Upper lobe of left lung (tissue), 6 donors: Measurements from ENCODE around the gene CASQ2. TPM values are rescaled to one million over a fixed set of nuclear protein-coding genes. Genes with fewer than 3 reads are reported as not detected.

Experiments
- ATAC-seq, 2 donors: fragments of 200-7000 bp; cut with Tn5 transposase; one replicate each; pipeline ENCODE4 v1.9.1; 2022; ENCODE audit warnings: mild to moderate bottlenecking in 2 of 2, moderate library complexity in 2 of 2; ENCODE audit not compliant: low FRiP score in 2 of 2
- DNase-seq, 2 donors: peaks; one replicate each; pipeline ENCODE4 v3.0.0-alpha.2; 2019 to 2020
- H3K27ac ChIP-seq, 4 donors: fragments of 200-600 bp; sonication (generic); one replicate each; pipeline ENCODE4 v1.5.1; 2016 to 2019
- H3K27me3 ChIP-seq, 4 donors: fragments of 200-600 bp; sonication (generic); one replicate each; pipeline ENCODE4 v1.5.1; 2017 to 2019
- H3K36me3 ChIP-seq, 4 donors: fragments of 200-600 bp; sonication (generic); one replicate each; pipeline ENCODE4 v1.5.1; 2016 to 2019
- H3K4me1 ChIP-seq, 4 donors: fragments of 200-600 bp; sonication (generic); one replicate each; pipeline ENCODE4 v1.5.1; 2018 to 2019
- H3K4me3 ChIP-seq, 4 donors: fragments of 200-600 bp; sonication (generic); one replicate each; pipeline ENCODE4 v1.5.1; 2017 to 2019; ENCODE audit warnings: mild to moderate bottlenecking in 2 of 4, moderate library complexity in 1 of 4
- H3K9me3 ChIP-seq, 4 donors: fragments of 200-600 bp; sonication (generic); one replicate each; pipeline ENCODE4 v1.5.1; 2018 to 2019
- CTCF ChIP-seq, 6 experiments: fragments of 450-650 bp in 4 of 6; fragments of 200-600 bp in 2 of 6; sonication (generic) in 2 of 6; IDR thresholded peaks; one replicate each; pipeline ENCODE4 v1.5.1; 2016 to 2019; ENCODE audit warnings: antibody characterized with exemption in 6 of 6
- EP300 ChIP-seq, 4 donors: sonication (generic); formaldehyde crosslinking; IDR thresholded peaks; one replicate each; pipeline ENCODE4 v1.5.1; 2017; ENCODE audit warnings: antibody characterized with exemption in 4 of 4, control low read depth in 2 of 4
- POLR2A ChIP-seq, 4 donors: fragments of 450-650 bp; IDR thresholded peaks; one replicate each; pipeline ENCODE4 v1.5.1; 2016 to 2017; ENCODE audit warnings: antibody characterized with exemption in 4 of 4, mild to moderate bottlenecking in 2 of 4
- POLR2AphosphoS5 ChIP-seq, 2 donors: sonication (generic); formaldehyde crosslinking; IDR thresholded peaks; one replicate each; pipeline ENCODE4 v1.5.1; 2017; ENCODE audit warnings: antibody characterized with exemption in 2 of 2
- WGBS, 2 donors: methylation state at CpG; one replicate each; pipeline ENCODE4 v1.1.5; 2017 to 2018; 5-methylcytosine and 5-hydroxymethylcytosine counted together
- total RNA-seq, 6 donors: library from RNA; depleted of rRNA in 4 of 6; stranded (reverse); fragments of >200 nt in 4 of 6; gene quantifications; one replicate each; pipeline versions ENCODE4 v1.1.0 to v1.2.1, GENCODE V29; 2016 to 2021
- donor health status: DM: no; HTN: no; CAD: no; lungs with moderate emphysema.
- donor health status: DM: no; HTN: yes; CAD: no; lungs with severe emphysema.

CASQ2 gene
- total RNA-seq, 6 donors from 2014 or later = under 0.01 to 1.9 (median 0.99) TPM

- H3K4me3 ChIP-seq = no peak overlapping the region
- DNase-seq (no peak), ATAC-seq (no peak)
- no peaks in the 10 kb centered on the region for H3K9me3 ChIP-seq
- H3K36me3 ChIP-seq = no peaks in the 10 kb centered on the region
- WGBS, 2 donors = 29 to 37% methylated on average over 9 of the region's 9 CpGs
- TF ChIP-seq CTCF (IDR thresholded peaks at IDR 0.05) (no peak), POLR2AphosphoS5 (IDR thresholded peaks at IDR 0.05) (no peak), EP300 (IDR thresholded peaks at IDR 0.05) (no peak), POLR2A (IDR thresholded peaks at IDR 0.05) (no peak)
- H3K27ac ChIP-seq = no peak overlapping the region
- H3K27me3 ChIP-seq = no peaks in the 10 kb centered on the region
- H3K4me1 ChIP-seq = no peaks in the 10 kb centered on the region
Measured at GRCh38 chr1:115793162-115793561, 24.6 kb upstream of the CASQ2 start.

GRCh38 chr1:115791816-115792215 lies 23.3 kb upstream of the CASQ2 start:
- WGBS, 2 donors = 81 to 91% methylated on average over 3 of the region's 3 CpGs

GRCh38 chr1:115790846-115791245 lies 22.3 kb upstream of the CASQ2 start:
- no peak overlapping the region for H3K27ac ChIP-seq
- TF ChIP-seq CTCF (IDR thresholded peaks at IDR 0.05) = no peak
- TF ChIP-seq EP300 (IDR thresholded peaks at IDR 0.05) = no peak
- TF ChIP-seq POLR2A (IDR thresholded peaks at IDR 0.05) = no peak
- TF ChIP-seq POLR2AphosphoS5 (IDR thresholded peaks at IDR 0.05) = no peak
- ATAC-seq = no peak
- no peaks in the 10 kb centered on the region for H3K4me1 ChIP-seq
- DNase-seq = no peak
- WGBS, 2 donors = 71 to 80% methylated on average over 5 to 6 of the region's 6 CpGs
- no peaks in the 10 kb centered on the region for H3K36me3 ChIP-seq
- H3K27me3 ChIP-seq = no peaks in the 10 kb centered on the region
- H3K4me3 ChIP-seq = no peak overlapping the region
- peaks cover 0 to 4% (median 0%) of the 10 kb centered on the region in 4 donors for H3K9me3 ChIP-seq

More at GRCh38 chr1:115791816-115792215, 23.3 kb upstream of the CASQ2 start:
- Histone ChIP-seq H3K9me3 (peaks cover 0 to 4% (median 0%) of the 10 kb centered on the region in 4 donors), H3K4me1 (no peaks in the 10 kb centered on the region), H3K4me3 (no peak overlapping the region), H3K27me3 (no peaks in the 10 kb centered on the region), H3K36me3 (no peaks in the 10 kb centered on the region), H3K27ac (no peak overlapping the region)
- DNase-seq = no peak
- TF ChIP-seq POLR2A (IDR thresholded peaks at IDR 0.05) (no peak), CTCF (IDR thresholded peaks at IDR 0.05) (no peak), EP300 (IDR thresholded peaks at IDR 0.05) (no peak), POLR2AphosphoS5 (IDR thresholded peaks at IDR 0.05) (no peak)
- ATAC-seq = no peak

GRCh38 chr1:115790356-115790755 lies 21.8 kb upstream of the CASQ2 start:
- no peaks in the 10 kb centered on the region for H3K4me1 ChIP-seq
- TF ChIP-seq EP300 (IDR thresholded peaks at IDR 0.05) (no peak), POLR2A (IDR thresholded peaks at IDR 0.05) (no peak), CTCF (IDR thresholded peaks at IDR 0.05) (no peak), POLR2AphosphoS5 (IDR thresholded peaks at IDR 0.05) (no peak)
- H3K27me3 ChIP-seq = no peaks in the 10 kb centered on the region
- DNase-seq = no peak
- H3K9me3 ChIP-seq = peaks cover 0 to 4% (median 0%) of the 10 kb centered on the region in 4 donors
- ATAC-seq = no peak
- H3K36me3 ChIP-seq = no peaks in the 10 kb centered on the region
- H3K4me3 ChIP-seq = no peak overlapping the region
- no peak overlapping the region for H3K27ac ChIP-seq
- WGBS, 2 donors = 45 to 64% methylated on average over 3 of the region's 3 CpGs

- ATAC-seq (no peak), DNase-seq (no peak)
- no peaks in the 10 kb centered on the region for H3K27me3 ChIP-seq
- H3K4me3 ChIP-seq = no peak overlapping the region
- peaks cover 0 to 4% (median 0%) of the 10 kb centered on the region in 4 donors for H3K9me3 ChIP-seq
- H3K27ac ChIP-seq = no peak overlapping the region
- no peak for TF ChIP-seq POLR2A (IDR thresholded peaks at IDR 0.05)
- TF ChIP-seq EP300 (IDR thresholded peaks at IDR 0.05) = no peak
- no peak for TF ChIP-seq CTCF (IDR thresholded peaks at IDR 0.05)
- no peak for TF ChIP-seq POLR2AphosphoS5 (IDR thresholded peaks at IDR 0.05)
- no peaks in the 10 kb centered on the region for H3K36me3 ChIP-seq
- peaks cover 0 to 6% (median 0%) of the 10 kb centered on the region in 4 donors for H3K4me1 ChIP-seq
Measured at GRCh38 chr1:115783311-115783710, 14.8 kb upstream of the CASQ2 start.
